ENCODE data around the gene KCNK4. TPM values are rescaled to one million over a fixed set of nuclear protein-coding genes. Genes with fewer than 3 reads are reported as not detected.
"Not testable (repeated sequence)": the region's sequence is repeated elsewhere in the genome, so short reads cannot be mapped to it uniquely, and the experiment has no call there.

The KCNK4 gene
- total RNA-seq, 4 donors from 2014 or later = 0.61 to 0.76 TPM; not detected in 2

DNA sequence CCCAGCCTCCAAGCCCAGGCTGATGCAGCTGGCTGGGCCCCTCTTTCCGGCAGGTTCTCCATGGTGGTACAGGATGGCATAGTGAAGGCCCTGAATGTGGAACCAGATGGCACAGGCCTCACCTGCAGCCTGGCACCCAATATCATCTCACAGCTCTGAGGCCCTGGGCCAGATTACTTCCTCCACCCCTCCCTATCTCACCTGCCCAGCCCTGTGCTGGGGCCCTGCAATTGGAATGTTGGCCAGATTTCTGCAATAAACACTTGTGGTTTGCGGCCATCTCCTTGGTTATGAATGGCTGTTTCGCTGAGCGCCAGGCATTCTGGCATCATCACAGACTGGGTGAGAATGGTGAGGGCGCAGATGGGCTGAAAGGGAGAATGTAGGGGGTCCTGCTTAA lies 30.4 kb downstream of the KCNK4 start:
- intact Hi-C loops (cut with DNase I; ENCODE audit: low total_unique reads) = no loop called here
- H3K9me3 ChIP-seq = no peaks in the 10 kb centered on the region
- DNase-seq = no peak
- no peaks in the 10 kb centered on the region for H3K4me1 ChIP-seq
- H3K27ac ChIP-seq = no peak overlapping the region
- no peak for TF ChIP-seq POLR2A (IDR thresholded peaks at IDR 0.05)
- TF ChIP-seq, protein P1, sequence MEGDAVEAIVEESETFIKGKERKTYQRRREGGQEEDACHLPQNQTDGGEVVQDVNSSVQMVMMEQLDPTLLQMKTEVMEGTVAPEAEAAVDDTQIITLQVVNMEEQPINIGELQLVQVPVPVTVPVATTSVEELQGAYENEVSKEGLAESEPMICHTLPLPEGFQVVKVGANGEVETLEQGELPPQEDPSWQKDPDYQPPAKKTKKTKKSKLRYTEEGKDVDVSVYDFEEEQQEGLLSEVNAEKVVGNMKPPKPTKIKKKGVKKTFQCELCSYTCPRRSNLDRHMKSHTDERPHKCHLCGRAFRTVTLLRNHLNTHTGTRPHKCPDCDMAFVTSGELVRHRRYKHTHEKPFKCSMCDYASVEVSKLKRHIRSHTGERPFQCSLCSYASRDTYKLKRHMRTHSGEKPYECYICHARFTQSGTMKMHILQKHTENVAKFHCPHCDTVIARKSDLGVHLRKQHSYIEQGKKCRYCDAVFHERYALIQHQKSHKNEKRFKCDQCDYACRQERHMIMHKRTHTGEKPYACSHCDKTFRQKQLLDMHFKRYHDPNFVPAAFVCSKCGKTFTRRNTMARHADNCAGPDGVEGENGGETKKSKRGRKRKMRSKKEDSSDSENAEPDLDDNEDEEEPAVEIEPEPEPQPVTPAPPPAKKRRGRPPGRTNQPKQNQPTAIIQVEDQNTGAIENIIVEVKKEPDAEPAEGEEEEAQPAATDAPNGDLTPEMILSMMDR (IDR thresholded peaks at IDR 0.05) = no peak
- no peaks in the 10 kb centered on the region for H3K36me3 ChIP-seq
- no peak overlapping the region for H3K4me3 ChIP-seq
- H3K27me3 ChIP-seq = no peaks in the 10 kb centered on the region

GRCh38 chr11:64322925-64323260 lies 31.8 kb downstream of the KCNK4 start:
- Histone ChIP-seq H3K27ac (no peak overlapping the region), H3K4me1 (no peaks in the 10 kb centered on the region), H3K4me3 (no peak overlapping the region), H3K27me3 (no peaks in the 10 kb centered on the region), H3K36me3 (no peaks in the 10 kb centered on the region), H3K9me3 (no peaks in the 10 kb centered on the region)
- DNase-seq = no peak
- TF ChIP-seq POLR2A (IDR thresholded peaks at IDR 0.05) = no peak
- TF ChIP-seq, protein P1 (IDR thresholded peaks at IDR 0.05) = no peak
- intact Hi-C loops (cut with DNase I; ENCODE audit: low total_unique reads) = no loop called here

DNA sequence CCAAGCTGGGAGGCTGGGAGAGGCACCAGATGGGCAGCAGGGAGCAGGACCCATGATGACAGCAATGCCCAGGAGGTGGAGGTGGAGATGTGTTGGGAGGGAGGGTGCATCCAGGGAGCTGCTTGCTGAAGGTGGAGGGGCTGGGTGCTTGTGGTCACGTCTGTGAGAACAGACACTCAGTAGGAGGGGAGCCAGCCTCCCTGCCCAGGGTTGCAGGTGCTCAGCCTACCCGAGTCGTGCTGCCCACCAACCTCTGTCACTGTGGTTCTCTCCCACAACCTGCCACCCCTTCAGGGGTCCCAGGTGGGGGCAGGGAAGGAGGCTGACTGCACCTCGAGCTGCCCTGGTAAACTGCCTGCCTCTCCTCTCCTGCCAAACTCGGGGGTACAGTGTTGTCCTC lies 32.3 kb downstream of the KCNK4 start:
- Histone ChIP-seq H3K4me1 (no peaks in the 10 kb centered on the region), H3K9me3 (no peaks in the 10 kb centered on the region), H3K36me3 (no peaks in the 10 kb centered on the region), H3K4me3 (no peak overlapping the region), H3K27me3 (no peaks in the 10 kb centered on the region), H3K27ac (no peak overlapping the region)
- DNase-seq = no peak
- intact Hi-C loops (cut with DNase I; ENCODE audit: low total_unique reads) = no loop called here
- TF ChIP-seq POLR2A (IDR thresholded peaks at IDR 0.05) = no peak
- TF ChIP-seq, protein P1 (IDR thresholded peaks at IDR 0.05) = no peak

GRCh38 chr11:64323984-64324383 lies 32.9 kb downstream of the KCNK4 start:
- H3K27me3 ChIP-seq; H3K27ac ChIP-seq; H3K9me3 ChIP-seq; DNase-seq; H3K4me1 ChIP-seq; intact Hi-C loops (cut with DNase I; ENCODE audit: low total_unique reads); H3K36me3 ChIP-seq; H3K4me3 ChIP-seq: not testable (repeated sequence)

DNA sequence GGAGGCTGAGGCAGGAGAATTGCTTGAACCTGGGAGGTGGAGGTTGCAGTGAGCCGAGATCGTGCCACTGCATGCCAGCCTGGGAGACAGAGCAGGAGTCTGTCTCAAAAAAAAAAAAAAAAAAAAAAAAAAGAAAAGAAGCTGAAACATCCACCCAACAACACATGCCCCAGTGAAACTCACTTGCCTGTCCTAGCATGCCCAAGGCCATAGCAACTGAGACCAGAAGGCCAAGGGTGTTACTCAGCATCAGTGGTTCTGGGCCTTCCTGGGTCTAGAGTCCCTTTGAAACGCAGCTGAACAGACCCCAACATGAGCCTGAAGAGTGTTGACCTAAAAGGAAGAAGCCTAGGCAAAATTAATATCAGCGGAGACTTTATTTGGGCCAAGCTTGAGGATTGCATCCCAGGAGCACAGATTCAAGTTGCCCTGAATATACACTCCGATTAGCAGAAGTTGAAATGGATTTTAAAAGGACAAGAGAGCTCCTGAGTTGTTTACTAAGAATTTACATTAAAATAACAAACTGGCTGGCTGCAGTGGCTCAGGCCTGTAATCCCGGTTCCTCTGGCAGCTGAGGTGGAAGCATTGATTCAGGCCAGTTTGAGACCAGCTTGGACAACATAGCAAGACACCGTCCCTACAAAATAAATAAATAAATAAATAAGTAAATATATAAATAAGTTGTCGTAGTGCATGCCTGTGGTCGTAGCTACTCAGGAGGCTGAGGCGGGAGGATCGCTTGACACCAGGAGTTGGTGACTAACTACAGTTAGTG lies 33.8 kb downstream of the KCNK4 start:
- DNase-seq = no peak
- no peak for TF ChIP-seq POLR2A (IDR thresholded peaks at IDR 0.05)
- TF ChIP-seq, protein P1 (IDR thresholded peaks at IDR 0.05) = no peak
- H3K36me3 ChIP-seq = no peaks in the 10 kb centered on the region
- no peaks in the 10 kb centered on the region for H3K9me3 ChIP-seq
- intact Hi-C loops (cut with DNase I; ENCODE audit: low total_unique reads) = no loop called here
- no peak overlapping the region for H3K4me3 ChIP-seq
- no peaks in the 10 kb centered on the region for H3K27me3 ChIP-seq
- no peak overlapping the region for H3K27ac ChIP-seq
- H3K4me1 ChIP-seq = no peaks in the 10 kb centered on the region

DNA sequence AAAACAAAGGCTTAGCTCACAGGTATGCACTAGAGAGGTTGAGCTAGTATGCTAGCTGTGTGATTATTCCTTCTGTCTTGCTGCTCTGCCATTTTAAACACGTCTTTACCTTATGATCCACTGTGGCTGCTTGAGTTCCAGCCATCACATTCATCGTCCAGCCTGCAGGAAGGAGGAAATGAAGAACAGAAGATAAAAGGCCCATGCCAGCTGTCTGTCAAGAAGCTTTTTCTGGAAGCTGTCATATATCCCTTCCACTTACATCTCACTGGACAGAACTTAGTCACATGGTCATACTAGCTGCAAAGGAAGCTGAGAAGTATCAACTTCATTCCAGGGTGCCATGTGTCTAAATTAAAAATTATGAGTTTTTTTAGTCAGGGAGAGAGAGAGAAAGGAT lies 36.3 kb downstream of the KCNK4 start:
- no peak for TF ChIP-seq POLR2A (IDR thresholded peaks at IDR 0.05)
- TF ChIP-seq, protein P1 (IDR thresholded peaks at IDR 0.05) = no peak
- intact Hi-C loops (cut with DNase I; ENCODE audit: low total_unique reads) = no loop called here
- Histone ChIP-seq H3K9me3 (no peaks in the 10 kb centered on the region), H3K4me1 (no peaks in the 10 kb centered on the region), H3K4me3 (no peak overlapping the region), H3K27ac (no peak overlapping the region), H3K36me3 (no peaks in the 10 kb centered on the region), H3K27me3 (no peaks in the 10 kb centered on the region)
- DNase-seq = no peak
